ENCODE results near the gene ETV2.

ETV2 gene

GRCh38 chr19:35619290-35619923 is 22.1 kb upstream of the ETV2 start:
- H3K36me3 ChIP-seq (ENCODE audit: low read depth), result peaks cover 21% of the 10 kb centered on the region

GRCh38 chr19:35620001-35620400 is 21.5 kb upstream of the ETV2 start:
- ATAC-seq (ENCODE audit: low read depth), result no peak
- no peak for TF ChIP-seq CTCF (IDR thresholded peaks at IDR 0.05; ENCODE audit: poor library complexity, severe bottlenecking)
- H3K4me3 ChIP-seq (ENCODE audit: severe bottlenecking), result no peak overlapping the region
- H3K27me3 ChIP-seq (ENCODE audit: insufficient read depth, poor library complexity, severe bottlenecking), result no peaks in the 10 kb centered on the region
- peaks cover 20% of the 10 kb centered on the region for H3K36me3 ChIP-seq (ENCODE audit: low read depth)
- H3K27ac ChIP-seq (ENCODE audit: poor library complexity, severe bottlenecking), result no peak overlapping the region
- H3K4me1 ChIP-seq (ENCODE audit: insufficient read depth, poor library complexity, severe bottlenecking), result no peaks in the 10 kb centered on the region
- no peak for DNase-seq (ENCODE audit: low spot score)
- no peaks in the 10 kb centered on the region for H3K9me3 ChIP-seq (ENCODE audit: severe bottlenecking)

More at GRCh38 chr19:35619290-35619923, 22.1 kb upstream of the ETV2 start:
- Histone ChIP-seq H3K4me1 (ENCODE audit: insufficient read depth, poor library complexity, severe bottlenecking) (no peaks in the 10 kb centered on the region), H3K27ac (ENCODE audit: poor library complexity, severe bottlenecking) (no peak overlapping the region), H3K9me3 (ENCODE audit: severe bottlenecking) (no peaks in the 10 kb centered on the region), H3K27me3 (ENCODE audit: insufficient read depth, poor library complexity, severe bottlenecking) (no peaks in the 10 kb centered on the region), H3K4me3 (ENCODE audit: severe bottlenecking) (no peak overlapping the region)
- TF ChIP-seq CTCF (IDR thresholded peaks at IDR 0.05; ENCODE audit: poor library complexity, severe bottlenecking), result no peak
- no peak for DNase-seq (ENCODE audit: low spot score)
- no peak for ATAC-seq (ENCODE audit: low read depth)

GRCh38 chr19:35621708-35622107 is 19.8 kb upstream of the ETV2 start:
- no peak for DNase-seq (ENCODE audit: low spot score)
- no peaks in the 10 kb centered on the region for H3K9me3 ChIP-seq (ENCODE audit: severe bottlenecking)
- H3K36me3 ChIP-seq (ENCODE audit: low read depth), result peaks cover 9% of the 10 kb centered on the region
- no peaks in the 10 kb centered on the region for H3K27me3 ChIP-seq (ENCODE audit: insufficient read depth, poor library complexity, severe bottlenecking)
- no peak overlapping the region for H3K4me3 ChIP-seq (ENCODE audit: severe bottlenecking)
- ATAC-seq (ENCODE audit: low read depth), result no peak
- no peak for TF ChIP-seq CTCF (IDR thresholded peaks at IDR 0.05; ENCODE audit: poor library complexity, severe bottlenecking)
- H3K27ac ChIP-seq (ENCODE audit: poor library complexity, severe bottlenecking), result no peak overlapping the region
- no peaks in the 10 kb centered on the region for H3K4me1 ChIP-seq (ENCODE audit: insufficient read depth, poor library complexity, severe bottlenecking)

- Histone ChIP-seq H3K36me3 (ENCODE audit: low read depth) (peaks cover 7% of the 10 kb centered on the region; the same call in 1 of the 2 replicates), H3K27me3 (ENCODE audit: insufficient read depth, poor library complexity, severe bottlenecking) (no peaks in the 10 kb centered on the region), H3K27ac (ENCODE audit: poor library complexity, severe bottlenecking) (no peak overlapping the region), H3K4me1 (ENCODE audit: insufficient read depth, poor library complexity, severe bottlenecking) (no peaks in the 10 kb centered on the region), H3K9me3 (ENCODE audit: severe bottlenecking) (no peaks in the 10 kb centered on the region), H3K4me3 (ENCODE audit: severe bottlenecking) (no peak overlapping the region)
- no peak for TF ChIP-seq CTCF (IDR thresholded peaks at IDR 0.05; ENCODE audit: poor library complexity, severe bottlenecking)
- DNase-seq (ENCODE audit: low spot score), result no peak
- no peak for ATAC-seq (ENCODE audit: low read depth)
Observed at GRCh38 chr19:35622750-35623149, 18.8 kb upstream of the ETV2 start.

- ATAC-seq (ENCODE audit: low read depth) (no peak), DNase-seq (ENCODE audit: low spot score) (no peak)
- H3K4me1 ChIP-seq (ENCODE audit: insufficient read depth, poor library complexity, severe bottlenecking), result no peaks in the 10 kb centered on the region
- peaks cover 7% of the 10 kb centered on the region; the same call in 1 of the 2 replicates for H3K36me3 ChIP-seq (ENCODE audit: low read depth)
- no peak overlapping the region for H3K27ac ChIP-seq (ENCODE audit: poor library complexity, severe bottlenecking)
- H3K27me3 ChIP-seq (ENCODE audit: insufficient read depth, poor library complexity, severe bottlenecking), result no peaks in the 10 kb centered on the region
- no peak for TF ChIP-seq CTCF (IDR thresholded peaks at IDR 0.05; ENCODE audit: poor library complexity, severe bottlenecking)
- H3K4me3 ChIP-seq (ENCODE audit: severe bottlenecking), result no peak overlapping the region
- no peaks in the 10 kb centered on the region for H3K9me3 ChIP-seq (ENCODE audit: severe bottlenecking)
Observed at GRCh38 chr19:35623327-35624010, 18.1 kb upstream of the ETV2 start.
